HEK293 (cell line): ENCODE results near the gene ZNF211.

ENCODE experiments used
- GFI1B ChIP-seq: fragments of 450-650 bp; formaldehyde crosslinking; IDR thresholded peaks from 2 replicates; pipeline ENCODE4 v1.5.1; 2016; ENCODE audit warnings: missing biosample characterization, missing genetic modification characterization
- GLIS1 ChIP-seq: fragments of 450-650 bp; formaldehyde crosslinking; IDR thresholded peaks from 2 replicates; pipeline ENCODE4 v1.5.1; 2016; ENCODE audit warnings: missing biosample characterization, missing genetic modification characterization
- REST ChIP-seq: fragments of 450-650 bp; formaldehyde crosslinking; IDR thresholded peaks from 2 replicates; pipeline ENCODE4 v1.5.1; 2016; ENCODE audit warnings: missing biosample characterization, missing genetic modification characterization
- SP3 ChIP-seq: fragments of 450-650 bp; formaldehyde crosslinking; IDR thresholded peaks from 2 replicates; pipeline ENCODE4 v1.5.1; 2016; ENCODE audit warnings: missing biosample characterization, missing genetic modification characterization
- YY2 ChIP-seq: fragments of 450-650 bp; formaldehyde crosslinking; IDR thresholded peaks from 2 replicates; pipeline ENCODE4 v1.5.1; 2016; ENCODE audit warnings: missing biosample characterization, missing genetic modification characterization
- ZBTB1 ChIP-seq: fragments of 450-650 bp; formaldehyde crosslinking; IDR thresholded peaks from 2 replicates; pipeline ENCODE4 v1.5.1; 2016; ENCODE audit warnings: missing biosample characterization, missing genetic modification characterization
- ZBTB26 ChIP-seq: fragments of 450-650 bp; formaldehyde crosslinking; optimal IDR thresholded peaks from 2 replicates; pipeline ENCODE3; 2016; ENCODE audit warnings: missing biosample characterization, mild to moderate bottlenecking, missing genetic modification characterization
- ZEB2 ChIP-seq: fragments of 450-650 bp; formaldehyde crosslinking; IDR thresholded peaks from 2 replicates; pipeline ENCODE4 v1.5.1; 2016; ENCODE audit warnings: missing biosample characterization, missing genetic modification characterization
- ZNF138 ChIP-seq: fragments of 450-650 bp; formaldehyde crosslinking; IDR thresholded peaks from 2 replicates; pipeline ENCODE4 v1.5.1; 2016; ENCODE audit warnings: missing biosample characterization, missing genetic modification characterization, borderline replicate concordance
- ZNF169 ChIP-seq: fragments of 450-650 bp; formaldehyde crosslinking; IDR thresholded peaks from 2 replicates; pipeline ENCODE4 v1.5.1; 2016; ENCODE audit warnings: missing biosample characterization, missing genetic modification characterization
- ZNF174 ChIP-seq: fragments of 450-650 bp; formaldehyde crosslinking; IDR thresholded peaks from 2 replicates; pipeline ENCODE4 v1.5.0; 2017; ENCODE audit warnings: missing biosample characterization, mild to moderate bottlenecking, missing genetic modification characterization
- ZNF211 ChIP-seq: fragments of 450-650 bp; formaldehyde crosslinking; IDR thresholded peaks from 2 replicates; pipeline ENCODE4 v1.5.1; 2016; ENCODE audit warnings: low read depth, missing biosample characterization, missing genetic modification characterization
- ZNF221 ChIP-seq: fragments of 450-650 bp; formaldehyde crosslinking; IDR thresholded peaks from 2 replicates; pipeline ENCODE4 v1.5.1; 2017; ENCODE audit warnings: missing biosample characterization, missing genetic modification characterization, borderline replicate concordance
- ZNF280D ChIP-seq: fragments of 450-650 bp; formaldehyde crosslinking; IDR thresholded peaks from 2 replicates; pipeline ENCODE4 v1.5.1; 2016; ENCODE audit warnings: missing biosample characterization, missing genetic modification characterization
- ZNF335 ChIP-seq: fragments of 450-650 bp; formaldehyde crosslinking; conservative IDR thresholded peaks from 2 replicates; pipeline ENCODE4 v1.5.1; 2016; ENCODE audit warnings: missing biosample characterization, missing genetic modification characterization
- ZNF549 ChIP-seq: fragments of 450-650 bp; IDR thresholded peaks from 2 replicates; pipeline ENCODE4 v1.5.1; 2018; ENCODE audit warnings: missing biosample characterization, missing genetic modification characterization, mild to moderate bottlenecking, inconsistent platforms, moderate library complexity
- ZNF555 ChIP-seq: fragments of 450-650 bp; formaldehyde crosslinking; conservative IDR thresholded peaks from 2 replicates; pipeline ENCODE4 v1.5.1; 2017; ENCODE audit warnings: missing biosample characterization, mild to moderate bottlenecking, missing genetic modification characterization, inconsistent platforms
- ZNF610 ChIP-seq: fragments of 450-650 bp; formaldehyde crosslinking; IDR thresholded peaks from 2 replicates; pipeline ENCODE4 v1.5.1; 2016; ENCODE audit warnings: missing biosample characterization, missing genetic modification characterization, borderline replicate concordance
- ZNF629 ChIP-seq: fragments of 450-650 bp; formaldehyde crosslinking; IDR thresholded peaks from 2 replicates; pipeline ENCODE4 v1.5.1; 2017; ENCODE audit warnings: missing biosample characterization, missing genetic modification characterization
- ZNF777 ChIP-seq: fragments of 450-650 bp; formaldehyde crosslinking; IDR thresholded peaks from 2 replicates; pipeline ENCODE4 v1.5.1; 2017; ENCODE audit warnings: missing biosample characterization, missing genetic modification characterization, borderline replicate concordance
- ZNF785 ChIP-seq: fragments of 450-650 bp; formaldehyde crosslinking; IDR thresholded peaks from 2 replicates; pipeline ENCODE4 v1.5.1; 2016; ENCODE audit warnings: missing biosample characterization, missing genetic modification characterization
- ZNF791 ChIP-seq: fragments of 450-650 bp; formaldehyde crosslinking; IDR thresholded peaks from 2 replicates; pipeline ENCODE4 v1.5.1; 2016; ENCODE audit warnings: missing biosample characterization, missing genetic modification characterization
- ZNF792 ChIP-seq: fragments of 450-650 bp; formaldehyde crosslinking; IDR thresholded peaks from 2 replicates; pipeline ENCODE4 v1.5.1; 2016; ENCODE audit warnings: missing biosample characterization, missing genetic modification characterization
- TF ChIP-seq, protein P1 (sequence below): fragments of 450-650 bp; formaldehyde crosslinking; IDR thresholded peaks from 2 replicates; pipeline ENCODE4 v1.5.1; 2016; ENCODE audit warnings: missing biosample characterization, missing genetic modification characterization
- TF ChIP-seq, protein P2 (sequence below): fragments of 450-650 bp; formaldehyde crosslinking; IDR thresholded peaks from 2 replicates; pipeline ENCODE4 v1.5.1; 2016; ENCODE audit warnings: missing biosample characterization, missing genetic modification characterization, borderline replicate concordance

ZNF211 gene

GRCh38 chr19:57599761-57600383 lies 33.1 kb upstream of the ZNF211 start, which contains the start of gene ZNF530 (continued):
- 0 out of 2 replicates have a peak, but pooled peaks have one; percentile 48 for TF ChIP-seq ZNF777 (tag by site-specific recombination)
- no peak for TF ChIP-seq ZNF555 (tag by site-specific recombination)
- no peak for TF ChIP-seq ZNF138
- TF ChIP-seq ZNF335 = peak; percentile 98
- no peak for TF ChIP-seq ZNF785
- TF ChIP-seq, protein P1, sequence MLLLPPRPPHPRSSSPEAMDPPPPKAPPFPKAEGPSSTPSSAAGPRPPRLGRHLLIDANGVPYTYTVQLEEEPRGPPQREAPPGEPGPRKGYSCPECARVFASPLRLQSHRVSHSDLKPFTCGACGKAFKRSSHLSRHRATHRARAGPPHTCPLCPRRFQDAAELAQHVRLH (tag by site-specific recombination) = peak; percentile 64
- TF ChIP-seq ZBTB26 (tag by site-specific recombination) = peak; percentile 48
- no peak for TF ChIP-seq ZNF211 (tag by site-specific recombination)
- TF ChIP-seq ZNF169 (tag by site-specific recombination) = no peak
- no peak for TF ChIP-seq ZBTB1 (tag by site-specific recombination)
- TF ChIP-seq ZNF174 = peak; percentile 75; the same call in 1 of the 2 replicates
- TF ChIP-seq GFI1B = no peak
- TF ChIP-seq REST (tag by site-specific recombination) = peak; percentile 14; the same call in 1 of the 2 replicates
- TF ChIP-seq ZNF221 (tag by site-specific recombination) = no peak
- peak; percentile 30; the same call in 1 of the 2 replicates for TF ChIP-seq GLIS1 (tag by site-specific recombination)
- peak; percentile 70 for TF ChIP-seq SP3 (tag by site-specific recombination)
- TF ChIP-seq ZNF629 (tag by site-specific recombination) = peak; percentile 60
- peak; percentile 77; the same call in 1 of the 2 replicates for TF ChIP-seq ZNF610 (tag by site-specific recombination)
- no peak for TF ChIP-seq ZNF792 (tag by site-specific recombination)
- TF ChIP-seq YY2 (tag by site-specific recombination) = peak; percentile 65
- peak; percentile 77 for TF ChIP-seq ZNF549 (tag by site-specific recombination)
- TF ChIP-seq, protein P2, sequence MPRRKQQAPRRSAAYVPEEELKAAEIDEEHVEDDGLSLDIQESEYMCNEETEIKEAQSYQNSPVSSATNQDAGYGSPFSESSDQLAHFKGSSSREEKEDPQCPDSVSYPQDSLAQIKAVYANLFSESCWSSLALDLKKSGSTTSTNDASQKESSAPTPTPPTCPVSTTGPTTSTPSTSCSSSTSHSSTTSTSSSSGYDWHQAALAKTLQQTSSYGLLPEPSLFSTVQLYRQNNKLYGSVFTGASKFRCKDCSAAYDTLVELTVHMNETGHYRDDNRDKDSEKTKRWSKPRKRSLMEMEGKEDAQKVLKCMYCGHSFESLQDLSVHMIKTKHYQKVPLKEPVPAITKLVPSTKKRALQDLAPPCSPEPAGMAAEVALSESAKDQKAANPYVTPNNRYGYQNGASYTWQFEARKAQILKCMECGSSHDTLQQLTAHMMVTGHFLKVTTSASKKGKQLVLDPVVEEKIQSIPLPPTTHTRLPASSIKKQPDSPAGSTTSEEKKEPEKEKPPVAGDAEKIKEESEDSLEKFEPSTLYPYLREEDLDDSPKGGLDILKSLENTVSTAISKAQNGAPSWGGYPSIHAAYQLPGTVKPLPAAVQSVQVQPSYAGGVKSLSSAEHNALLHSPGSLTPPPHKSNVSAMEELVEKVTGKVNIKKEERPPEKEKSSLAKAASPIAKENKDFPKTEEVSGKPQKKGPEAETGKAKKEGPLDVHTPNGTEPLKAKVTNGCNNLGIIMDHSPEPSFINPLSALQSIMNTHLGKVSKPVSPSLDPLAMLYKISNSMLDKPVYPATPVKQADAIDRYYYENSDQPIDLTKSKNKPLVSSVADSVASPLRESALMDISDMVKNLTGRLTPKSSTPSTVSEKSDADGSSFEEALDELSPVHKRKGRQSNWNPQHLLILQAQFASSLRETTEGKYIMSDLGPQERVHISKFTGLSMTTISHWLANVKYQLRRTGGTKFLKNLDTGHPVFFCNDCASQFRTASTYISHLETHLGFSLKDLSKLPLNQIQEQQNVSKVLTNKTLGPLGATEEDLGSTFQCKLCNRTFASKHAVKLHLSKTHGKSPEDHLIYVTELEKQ (tag by site-specific recombination) = peak; percentile 37; the same call in 1 of the 2 replicates
- 0 out of 2 replicates have a peak, but pooled peaks have one; percentile 41 for TF ChIP-seq ZEB2 (tag by site-specific recombination)
- no peak for TF ChIP-seq ZNF791 (tag by site-specific recombination)
- TF ChIP-seq ZNF280D (tag by site-specific recombination) = peak; percentile 36; the same call in 1 of the 2 replicates
